Ovary (tissue), 3 donors: ENCODE data around the gene PRELID3B.

Experiments
- CTCF ChIP-seq, 3 donors: fragments of 450-650 bp in 2 of 3; fragments of 200-600 bp in 1 of 3; IDR thresholded peaks; one replicate each; pipeline versions ENCODE4 v1.5.1 to v1.8.0; 2016 to 2022; ENCODE audit warnings: antibody characterized with exemption in 3 of 3, mild to moderate bottlenecking in 1 of 3
- POLR2A ChIP-seq: fragments of 450-650 bp; IDR thresholded peaks from one replicate; pipeline ENCODE4 v1.6.1; 2017; ENCODE audit warnings: antibody characterized with exemption, mild to moderate bottlenecking, moderate library complexity
- donor health status: DM: no; HTN: no; CAD: no.

DNA sequence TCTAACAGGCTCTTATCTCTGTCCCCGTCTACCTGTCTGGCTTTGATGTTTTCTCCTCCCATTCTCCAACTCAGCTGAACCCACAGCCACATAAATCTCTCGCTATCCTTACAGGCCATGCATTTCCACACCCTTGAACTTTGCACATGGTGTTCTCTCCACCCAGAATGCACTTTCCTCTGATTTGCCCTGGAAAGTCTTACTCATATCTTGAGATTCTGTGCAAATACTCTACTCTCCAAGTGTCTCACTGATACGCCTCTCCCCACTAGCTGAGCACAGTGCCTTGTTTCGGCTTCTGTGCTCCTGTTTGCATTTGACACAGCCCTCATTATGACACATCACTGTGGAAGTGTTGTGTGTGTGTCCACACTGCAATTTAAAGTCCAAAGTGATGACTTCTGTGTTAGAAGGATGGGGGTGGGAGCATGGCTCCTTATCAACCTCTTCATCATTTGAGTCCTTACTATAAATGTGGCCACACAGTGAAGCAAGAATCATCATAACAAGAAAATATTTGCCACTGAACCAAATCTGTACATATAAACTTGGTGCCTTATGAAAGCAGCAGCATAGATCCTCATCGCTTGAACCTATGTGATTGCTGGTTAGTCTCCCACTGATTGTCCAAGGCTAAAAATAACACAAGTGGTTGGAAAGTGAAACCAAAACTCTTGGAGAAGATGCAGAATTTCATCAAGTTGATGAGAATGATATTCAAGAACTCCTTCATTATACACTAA, 5.5 kb upstream of the PRELID3B start:
- no peak for TF ChIP-seq CTCF (IDR thresholded peaks at IDR 0.05)
- TF ChIP-seq POLR2A, result no peak
